Activated naive CD8-positive, alpha-beta T cell treated with anti-CD3 and anti-CD28 coated beads for 36 hours (primary cell): ENCODE results near the gene LIMS1. TPM values are rescaled to one million over a fixed set of nuclear protein-coding genes. Genes with fewer than 3 reads are reported as not detected.

ENCODE experiments used
- DNase-seq: peaks from one replicate; pipeline ENCODE4 v3.0.0; 2021
- H3K27ac Mint-ChIP-seq: one replicate; pipeline ENCODE4 v1.8.0; 2022; ENCODE audit warnings: mild to moderate bottlenecking, moderate library complexity, mixed read lengths
- H3K27me3 Mint-ChIP-seq: one replicate; pipeline ENCODE4 v1.8.0; 2022; ENCODE audit warnings: mild to moderate bottlenecking, mixed read lengths
- H3K36me3 Mint-ChIP-seq: one replicate; pipeline ENCODE4 v1.8.0; 2021; ENCODE audit warnings: mild to moderate bottlenecking, mixed read lengths
- H3K4me1 Mint-ChIP-seq: one replicate; pipeline ENCODE4 v1.8.0; 2021; ENCODE audit warnings: mixed read lengths
- H3K4me3 Mint-ChIP-seq: one replicate; pipeline ENCODE4 v1.8.0; 2022; ENCODE audit warnings: mild to moderate bottlenecking, moderate library complexity, mixed read lengths
- H3K9me3 Mint-ChIP-seq: one replicate; pipeline ENCODE4 v1.8.0; 2022; ENCODE audit warnings: mixed read lengths
- total RNA-seq, 2 experiments: library from RNA; stranded (reverse); gene quantifications; one replicate each; pipeline ENCODE4 v1.2.3, GENCODE V29; 2021

LIMS1 gene
- total RNA-seq, 2 experiments from 2014 or later: 39.6 to 44.9 TPM

- Mint-ChIP-seq H3K27ac (no peak overlapping the region), H3K36me3 (peaks cover 1% of the 10 kb centered on the region), H3K27me3 (no peaks in the 10 kb centered on the region), H3K4me1 (peaks cover 13% of the 10 kb centered on the region), H3K4me3 (no peak overlapping the region), H3K9me3 (no peaks in the 10 kb centered on the region)
- no peak for DNase-seq
These were observed 31.6 kb downstream of the LIMS1 start for GRCh38 chr2:108565778-108566375.

GRCh38 chr2:108570416-108570815, 36.1 kb downstream of the LIMS1 start:
- Mint-ChIP-seq H3K4me3 (no peak overlapping the region), H3K9me3 (no peaks in the 10 kb centered on the region), H3K4me1 (peaks cover 25% of the 10 kb centered on the region)

GRCh38 chr2:108571286-108571685, 37.0 kb downstream of the LIMS1 start:
- Mint-ChIP-seq H3K4me1 (peaks cover 21% of the 10 kb centered on the region), H3K27ac (no peak overlapping the region), H3K4me3 (no peak overlapping the region), H3K9me3 (no peaks in the 10 kb centered on the region), H3K36me3 (no peaks in the 10 kb centered on the region), H3K27me3 (no peaks in the 10 kb centered on the region)
- DNase-seq: no peak

More at GRCh38 chr2:108570416-108570815, 36.1 kb downstream of the LIMS1 start:
- no peaks in the 10 kb centered on the region for H3K36me3 Mint-ChIP-seq
- no peak overlapping the region for H3K27ac Mint-ChIP-seq
- no peaks in the 10 kb centered on the region for H3K27me3 Mint-ChIP-seq
- no peak for DNase-seq

GRCh38 chr2:108573061-108573460, 38.8 kb downstream of the LIMS1 start:
- H3K4me3 Mint-ChIP-seq: no peak overlapping the region

GRCh38 chr2:108574332-108574731, 40.1 kb downstream of the LIMS1 start:
- peaks cover 24% of the 10 kb centered on the region for H3K4me1 Mint-ChIP-seq
- H3K27ac Mint-ChIP-seq: no peak overlapping the region
- H3K9me3 Mint-ChIP-seq: no peaks in the 10 kb centered on the region
- H3K27me3 Mint-ChIP-seq: no peaks in the 10 kb centered on the region
- DNase-seq: no peak
- H3K4me3 Mint-ChIP-seq: no peak overlapping the region
- H3K36me3 Mint-ChIP-seq: no peaks in the 10 kb centered on the region

More at GRCh38 chr2:108573061-108573460, 38.8 kb downstream of the LIMS1 start:
- Mint-ChIP-seq H3K36me3 (no peaks in the 10 kb centered on the region), H3K4me1 (peaks cover 24% of the 10 kb centered on the region), H3K27me3 (no peaks in the 10 kb centered on the region), H3K9me3 (no peaks in the 10 kb centered on the region), H3K27ac (no peak overlapping the region)
- DNase-seq: no peak

GRCh38 chr2:108575132-108575966, 41.1 kb downstream of the LIMS1 start:
- Mint-ChIP-seq H3K9me3 (no peaks in the 10 kb centered on the region), H3K4me1 (peaks cover 24% of the 10 kb centered on the region), H3K4me3 (no peak overlapping the region), H3K27ac (no peak overlapping the region), H3K36me3 (no peaks in the 10 kb centered on the region), H3K27me3 (no peaks in the 10 kb centered on the region)
- no peak for DNase-seq

- H3K4me3 Mint-ChIP-seq: no peak overlapping the region
- no peaks in the 10 kb centered on the region for H3K27me3 Mint-ChIP-seq
- no peak overlapping the region for H3K27ac Mint-ChIP-seq
- H3K4me1 Mint-ChIP-seq: peaks cover 28% of the 10 kb centered on the region
- DNase-seq: no peak
- no peaks in the 10 kb centered on the region for H3K36me3 Mint-ChIP-seq
- H3K9me3 Mint-ChIP-seq: no peaks in the 10 kb centered on the region
These were observed 42.8 kb downstream of the LIMS1 start for GRCh38 chr2:108577099-108577498.

- Mint-ChIP-seq H3K4me1 (peaks cover 18% of the 10 kb centered on the region), H3K27me3 (no peaks in the 10 kb centered on the region)
These were observed 45.4 kb downstream of the LIMS1 start for GRCh38 chr2:108579623-108580022.

GRCh38 chr2:108580050-108580449, 45.8 kb downstream of the LIMS1 start:
- Mint-ChIP-seq H3K27me3 (no peaks in the 10 kb centered on the region), H3K4me1 (peaks cover 14% of the 10 kb centered on the region), H3K27ac (no peak overlapping the region), H3K36me3 (no peaks in the 10 kb centered on the region), H3K9me3 (no peaks in the 10 kb centered on the region), H3K4me3 (no peak overlapping the region)
- no peak for DNase-seq

More at GRCh38 chr2:108579623-108580022, 45.4 kb downstream of the LIMS1 start:
- no peak for DNase-seq
- no peaks in the 10 kb centered on the region for H3K36me3 Mint-ChIP-seq
- no peaks in the 10 kb centered on the region for H3K9me3 Mint-ChIP-seq
- H3K27ac Mint-ChIP-seq: no peak overlapping the region
- no peak overlapping the region for H3K4me3 Mint-ChIP-seq

GRCh38 chr2:108583903-108584520, 49.7 kb downstream of the LIMS1 start:
- Mint-ChIP-seq H3K36me3 (no peaks in the 10 kb centered on the region), H3K27ac (no peak overlapping the region), H3K27me3 (no peaks in the 10 kb centered on the region), H3K4me3 (no peak overlapping the region), H3K9me3 (no peaks in the 10 kb centered on the region), H3K4me1 (peaks cover 17% of the 10 kb centered on the region)
- peak; percentile 16 for DNase-seq

- H3K4me1 Mint-ChIP-seq: peaks cover 27% of the 10 kb centered on the region
- H3K4me3 Mint-ChIP-seq: no peak overlapping the region
- H3K9me3 Mint-ChIP-seq: no peaks in the 10 kb centered on the region
- no peaks in the 10 kb centered on the region for H3K36me3 Mint-ChIP-seq
- DNase-seq: no peak
- no peaks in the 10 kb centered on the region for H3K27me3 Mint-ChIP-seq
- H3K27ac Mint-ChIP-seq: no peak overlapping the region
These were observed 51.2 kb downstream of the LIMS1 start for GRCh38 chr2:108585436-108585835.

- H3K4me3 Mint-ChIP-seq: no peak overlapping the region
- H3K27me3 Mint-ChIP-seq: no peaks in the 10 kb centered on the region
- H3K4me1 Mint-ChIP-seq: peaks cover 31% of the 10 kb centered on the region
These were observed 51.8 kb downstream of the LIMS1 start for GRCh38 chr2:108586116-108586515.

GRCh38 chr2:108586631-108587030, 52.4 kb downstream of the LIMS1 start:
- Mint-ChIP-seq H3K9me3 (no peaks in the 10 kb centered on the region), H3K27ac (no peak overlapping the region), H3K36me3 (no peaks in the 10 kb centered on the region), H3K27me3 (no peaks in the 10 kb centered on the region), H3K4me3 (no peak overlapping the region), H3K4me1 (peaks cover 32% of the 10 kb centered on the region)
- DNase-seq: no peak

More at GRCh38 chr2:108586116-108586515, 51.8 kb downstream of the LIMS1 start:
- Mint-ChIP-seq H3K27ac (no peak overlapping the region), H3K9me3 (no peaks in the 10 kb centered on the region), H3K36me3 (no peaks in the 10 kb centered on the region)
- DNase-seq: no peak

- H3K9me3 Mint-ChIP-seq: no peaks in the 10 kb centered on the region
- H3K27ac Mint-ChIP-seq: no peak overlapping the region
- H3K36me3 Mint-ChIP-seq: no peaks in the 10 kb centered on the region
- H3K4me1 Mint-ChIP-seq: peaks cover 34% of the 10 kb centered on the region
- H3K27me3 Mint-ChIP-seq: no peaks in the 10 kb centered on the region
- DNase-seq: no peak
- H3K4me3 Mint-ChIP-seq: no peak overlapping the region
These were observed 53.4 kb downstream of the LIMS1 start for GRCh38 chr2:108587621-108588020.

- DNase-seq: no peak
- no peaks in the 10 kb centered on the region for H3K9me3 Mint-ChIP-seq
- no peaks in the 10 kb centered on the region for H3K36me3 Mint-ChIP-seq
- no peak overlapping the region for H3K27ac Mint-ChIP-seq
- H3K4me1 Mint-ChIP-seq: peaks cover 37% of the 10 kb centered on the region
- no peak overlapping the region for H3K4me3 Mint-ChIP-seq
- H3K27me3 Mint-ChIP-seq: no peaks in the 10 kb centered on the region
These were observed 53.9 kb downstream of the LIMS1 start for GRCh38 chr2:108588070-108588668.
